Fibroblast of lung (primary cell): ENCODE measurements around the gene KDELR1.

ENCODE experiments used
- EZH2 ChIP-seq: IDR thresholded peaks from 2 replicates; pipeline ENCODE4 v1.5.1; 2012; ENCODE audit warnings: low read length, control low read depth, mild to moderate bottlenecking; ENCODE audit errors: missing control alignments
- TF ChIP-seq, protein P1 (sequence below), 2 donors: IDR thresholded peaks in 1 of 2; conservative IDR thresholded peaks in 1 of 2; 1 replicate in 1 of 2; 2 replicates in 1 of 2; pipeline ENCODE4 v1.5.1; 2011 to 2012; ENCODE audit warnings: low read length in 2 of 2, control low read depth in 1 of 2, inconsistent platforms in 1 of 2, low read depth in 1 of 2, mild to moderate bottlenecking in 1 of 2

DNA sequence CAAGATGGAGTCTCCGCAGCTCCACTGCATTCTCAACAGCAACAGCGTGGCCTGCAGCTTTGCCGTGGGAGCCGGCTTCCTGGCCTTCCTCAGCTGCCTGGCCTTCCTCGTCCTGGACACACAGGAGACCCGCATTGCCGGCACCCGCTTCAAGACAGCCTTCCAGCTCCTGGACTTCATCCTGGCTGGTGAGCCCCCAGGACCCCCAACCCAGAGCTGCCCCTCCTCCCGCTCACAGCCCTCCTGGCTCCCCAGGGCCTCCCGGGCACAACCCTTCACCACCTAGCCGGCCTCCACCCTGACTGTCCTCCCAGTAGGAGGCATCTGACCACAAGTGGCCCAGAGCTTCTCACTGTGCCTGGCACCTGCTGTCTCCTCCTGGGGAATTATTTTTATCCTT, 17.8 kb downstream of the KDELR1 start:
- TF ChIP-seq, protein P1, sequence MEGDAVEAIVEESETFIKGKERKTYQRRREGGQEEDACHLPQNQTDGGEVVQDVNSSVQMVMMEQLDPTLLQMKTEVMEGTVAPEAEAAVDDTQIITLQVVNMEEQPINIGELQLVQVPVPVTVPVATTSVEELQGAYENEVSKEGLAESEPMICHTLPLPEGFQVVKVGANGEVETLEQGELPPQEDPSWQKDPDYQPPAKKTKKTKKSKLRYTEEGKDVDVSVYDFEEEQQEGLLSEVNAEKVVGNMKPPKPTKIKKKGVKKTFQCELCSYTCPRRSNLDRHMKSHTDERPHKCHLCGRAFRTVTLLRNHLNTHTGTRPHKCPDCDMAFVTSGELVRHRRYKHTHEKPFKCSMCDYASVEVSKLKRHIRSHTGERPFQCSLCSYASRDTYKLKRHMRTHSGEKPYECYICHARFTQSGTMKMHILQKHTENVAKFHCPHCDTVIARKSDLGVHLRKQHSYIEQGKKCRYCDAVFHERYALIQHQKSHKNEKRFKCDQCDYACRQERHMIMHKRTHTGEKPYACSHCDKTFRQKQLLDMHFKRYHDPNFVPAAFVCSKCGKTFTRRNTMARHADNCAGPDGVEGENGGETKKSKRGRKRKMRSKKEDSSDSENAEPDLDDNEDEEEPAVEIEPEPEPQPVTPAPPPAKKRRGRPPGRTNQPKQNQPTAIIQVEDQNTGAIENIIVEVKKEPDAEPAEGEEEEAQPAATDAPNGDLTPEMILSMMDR (conservative IDR thresholded peaks at IDR 0.05 in 1 of 2, IDR thresholded peaks at IDR 0.05 in 1 of 2; ENCODE audit: low read depth in 1 of 2, low read length in 2 of 2): no peak
- no peak for TF ChIP-seq EZH2
